H7 (cell line): ENCODE data around the gene OR2F2. TPM values are rescaled to one million over a fixed set of nuclear protein-coding genes. Genes with fewer than 3 reads are reported as not detected.
A peak's percentile ranks its signal among the peaks of the same experiment; 100 is the strongest.

ENCODE experiments used
- DNase-seq: peaks from one replicate; pipeline ENCODE4 v3.0.0; 2012
- H3K27me3 ChIP-seq: 2 replicates; pipeline ENCODE4 v1.6.0; 2011; ENCODE audit warnings: mild to moderate bottlenecking, low read length; ENCODE audit not compliant: control insufficient read depth, insufficient read depth
- H3K36me3 ChIP-seq: replicated peaks from 2 replicates; pipeline ENCODE4 v1.5.1; 2011; ENCODE audit warnings: low read length; ENCODE audit not compliant: control insufficient read depth, insufficient read depth
- H3K4me3 ChIP-seq: 2 replicates; pipeline ENCODE4 v1.5.1; 2011; ENCODE audit warnings: low read depth, mild to moderate bottlenecking, control low read depth, low read length, moderate library complexity; ENCODE audit not compliant: insufficient read depth
- total RNA-seq: library from RNA; depleted of rRNA; stranded (reverse); fragments of >200 nt; shearing (Covaris generic); gene quantifications from 2 replicates; pipeline ENCODE4 v1.2.3, GENCODE V29; 2014

OR2F2 gene
- total RNA-seq, 1 experiment from 2014 or later, result not detected

DNA sequence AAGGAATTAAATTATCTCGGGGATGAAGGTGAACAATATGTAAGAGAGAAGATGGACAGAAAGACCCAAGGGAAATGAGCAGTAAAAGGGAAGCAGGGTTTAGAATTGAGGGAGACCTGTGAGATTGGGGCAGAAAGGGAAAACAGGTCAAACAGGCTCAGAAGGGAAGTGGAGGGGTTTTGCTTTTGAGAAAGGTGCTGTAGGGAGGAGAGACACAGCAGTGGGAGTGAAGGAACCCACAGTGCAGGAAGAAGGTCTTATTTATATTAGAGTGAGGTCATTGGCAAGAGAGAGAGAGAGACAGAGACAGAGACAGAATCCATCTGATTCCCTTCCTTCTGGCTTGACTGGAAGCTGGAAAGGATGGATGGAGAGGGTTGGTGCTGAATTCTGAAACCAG lies 29.5 kb upstream of the OR2F2 start:
- Histone ChIP-seq H3K27me3 (no peaks in the 10 kb centered on the region), H3K4me3 (no peak overlapping the region), H3K36me3 (no peaks in the 10 kb centered on the region)
- no peak for DNase-seq

DNA sequence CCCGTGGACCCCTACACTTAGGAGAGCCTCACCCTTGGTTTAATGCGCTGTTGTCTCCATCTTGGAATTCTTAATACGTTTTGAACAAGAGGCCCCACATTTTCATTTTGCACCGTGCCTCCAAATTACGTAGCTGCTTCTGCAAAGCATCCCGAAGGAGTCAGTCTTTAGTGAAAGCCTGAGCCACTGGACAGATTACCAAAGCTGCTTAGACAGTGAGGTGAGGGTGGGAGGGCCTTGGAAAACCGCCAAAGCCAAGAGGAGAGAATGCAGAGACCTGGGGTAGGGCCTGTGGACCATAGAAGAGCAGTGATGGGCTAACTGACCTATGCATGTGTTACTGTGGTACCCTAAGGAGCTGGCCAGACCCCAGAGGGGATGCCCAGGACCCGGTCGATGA lies 28.9 kb upstream of the OR2F2 start:
- Histone ChIP-seq H3K4me3 (no peak overlapping the region), H3K36me3 (no peaks in the 10 kb centered on the region), H3K27me3 (no peaks in the 10 kb centered on the region)
- no peak for DNase-seq

DNA sequence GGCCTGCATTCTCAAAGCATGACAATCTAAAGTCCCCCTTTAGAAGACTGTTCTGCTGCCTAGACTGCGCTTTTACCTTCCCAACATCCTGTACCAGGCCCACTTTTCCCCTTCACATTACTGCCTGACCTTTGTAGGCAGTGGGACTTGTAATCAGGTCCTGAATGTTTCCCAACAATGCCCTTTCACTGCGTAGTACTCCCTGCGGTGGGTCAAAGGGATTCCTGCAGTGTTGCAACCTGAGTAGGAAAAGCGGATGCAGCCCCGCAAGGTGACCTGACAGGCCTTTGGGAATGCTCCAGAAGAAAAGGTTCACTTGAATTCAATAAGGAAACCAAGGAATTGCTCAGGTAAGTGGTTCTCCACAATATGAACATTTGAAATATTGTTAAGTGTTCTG lies 28.1 kb upstream of the OR2F2 start:
- peak; percentile 63 for DNase-seq
- Histone ChIP-seq H3K4me3 (no peak overlapping the region), H3K36me3 (no peaks in the 10 kb centered on the region), H3K27me3 (no peaks in the 10 kb centered on the region)

DNA sequence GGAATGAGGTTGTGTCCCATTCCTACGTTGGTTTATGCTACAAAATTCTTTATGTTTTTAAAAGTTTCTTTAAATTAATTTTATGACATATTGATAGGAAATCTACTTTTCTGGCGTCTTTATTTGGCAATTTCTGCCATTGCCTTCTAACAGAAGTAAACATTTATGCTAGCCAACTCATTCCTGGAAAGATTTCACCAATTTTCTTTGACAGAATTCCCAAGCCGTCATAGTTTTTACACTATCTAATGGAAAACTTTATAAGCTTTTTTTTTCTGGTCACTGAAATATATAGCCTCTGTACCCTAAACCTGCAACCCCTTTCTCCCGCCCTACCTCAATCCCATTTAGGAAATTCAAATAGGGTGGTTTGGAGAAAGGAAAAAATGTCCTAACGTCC lies 26.9 kb upstream of the OR2F2 start:
- H3K36me3 ChIP-seq, result no peaks in the 10 kb centered on the region
- no peak overlapping the region for H3K4me3 ChIP-seq
- no peak for DNase-seq
- no peaks in the 10 kb centered on the region for H3K27me3 ChIP-seq

DNA sequence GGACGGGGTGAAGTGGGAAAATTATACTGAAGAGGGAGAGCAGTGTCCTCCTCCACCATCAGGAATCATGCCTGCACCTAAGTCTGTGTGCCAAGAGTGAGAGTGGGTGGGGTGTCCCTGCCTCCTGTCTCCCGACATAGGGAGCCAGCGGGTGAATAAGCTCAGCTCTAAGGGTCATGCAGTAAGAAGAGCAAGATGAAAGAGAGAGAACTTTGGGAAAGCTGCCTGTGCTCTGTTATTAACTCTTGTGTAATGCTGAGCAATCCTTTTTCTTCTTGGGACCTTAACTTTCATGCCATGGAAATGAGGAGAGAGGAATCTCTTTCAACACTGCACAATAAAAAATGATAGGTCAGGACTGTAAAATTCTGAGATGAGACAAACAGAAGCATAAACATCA lies 25.2 kb upstream of the OR2F2 start:
- Histone ChIP-seq H3K4me3 (no peak overlapping the region), H3K27me3 (no peaks in the 10 kb centered on the region), H3K36me3 (no peaks in the 10 kb centered on the region)
- DNase-seq, result no peak

DNA sequence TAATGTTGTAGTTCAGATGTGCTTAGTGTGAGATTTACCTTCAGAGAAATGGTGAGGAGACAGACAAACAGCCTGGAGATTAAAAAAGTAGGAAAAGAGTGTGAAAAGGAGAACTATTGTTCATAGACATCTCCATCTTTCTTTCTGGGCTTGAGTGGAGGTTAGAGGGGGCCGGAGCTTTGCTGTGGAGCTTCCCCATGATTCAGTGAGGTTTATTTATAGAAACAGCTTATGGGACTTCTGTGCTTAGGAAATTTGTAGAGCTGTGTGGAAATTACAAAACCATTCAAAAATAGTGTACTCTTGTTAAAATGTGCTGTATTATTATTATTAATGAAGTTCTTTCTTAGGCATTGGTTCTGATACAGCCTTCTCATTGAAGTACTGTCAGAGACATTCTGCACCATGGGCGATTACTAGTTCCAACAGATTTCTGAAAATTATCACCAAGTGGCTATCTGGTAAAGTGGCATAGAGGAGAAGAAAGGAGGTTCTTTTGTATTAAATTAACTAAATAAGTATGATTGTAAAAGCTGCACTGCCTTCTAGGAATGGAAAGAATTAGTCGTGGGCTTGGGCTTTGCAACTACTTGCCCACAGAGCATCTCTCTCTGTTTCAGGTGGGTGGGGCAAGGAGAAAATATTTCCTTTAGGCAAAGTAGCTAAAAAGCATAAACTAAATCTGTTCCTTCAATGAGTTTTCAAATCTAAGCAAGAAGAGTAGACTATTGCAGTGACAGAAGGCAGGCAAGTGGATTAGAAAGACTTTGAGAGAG lies 24.4 kb upstream of the OR2F2 start:
- H3K36me3 ChIP-seq, result no peaks in the 10 kb centered on the region
- no peaks in the 10 kb centered on the region for H3K27me3 ChIP-seq
- H3K4me3 ChIP-seq, result no peak overlapping the region
- no peak for DNase-seq

DNA sequence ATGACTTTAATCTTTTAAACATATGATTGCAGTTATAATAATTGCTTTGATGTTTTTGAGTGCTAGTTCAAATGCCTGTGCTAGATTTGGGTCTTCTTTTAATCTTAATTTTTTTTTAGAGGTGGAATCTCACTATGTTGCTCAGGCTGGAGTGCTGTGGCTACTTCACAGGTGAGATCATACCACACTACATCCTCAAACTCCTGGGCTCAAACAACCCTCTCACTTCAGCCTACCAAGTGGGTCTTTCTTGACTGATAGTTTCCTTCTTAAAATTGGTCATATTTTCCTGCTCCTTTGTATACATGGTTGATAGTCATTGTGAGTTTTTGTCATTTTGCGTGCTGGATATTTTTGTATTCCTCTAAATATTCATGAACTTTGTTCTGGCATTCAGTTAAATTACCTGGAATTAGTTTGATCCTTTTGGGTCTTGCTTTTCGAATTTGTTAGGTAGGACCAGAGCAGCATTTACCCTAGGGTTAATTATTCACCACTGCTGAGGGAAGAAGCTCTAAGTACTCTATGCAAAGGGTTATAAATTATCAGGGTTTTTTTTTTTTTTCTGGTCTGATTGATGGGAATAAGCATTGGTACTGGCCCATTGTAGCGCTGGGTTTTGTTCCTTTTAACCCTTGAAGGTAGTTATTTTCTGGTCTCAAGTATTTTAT lies 21.0 kb upstream of the OR2F2 start:
- H3K4me3 ChIP-seq, result no peak overlapping the region
- H3K27me3 ChIP-seq, result no peaks in the 10 kb centered on the region
- H3K36me3 ChIP-seq, result no peaks in the 10 kb centered on the region
- no peak for DNase-seq

DNA sequence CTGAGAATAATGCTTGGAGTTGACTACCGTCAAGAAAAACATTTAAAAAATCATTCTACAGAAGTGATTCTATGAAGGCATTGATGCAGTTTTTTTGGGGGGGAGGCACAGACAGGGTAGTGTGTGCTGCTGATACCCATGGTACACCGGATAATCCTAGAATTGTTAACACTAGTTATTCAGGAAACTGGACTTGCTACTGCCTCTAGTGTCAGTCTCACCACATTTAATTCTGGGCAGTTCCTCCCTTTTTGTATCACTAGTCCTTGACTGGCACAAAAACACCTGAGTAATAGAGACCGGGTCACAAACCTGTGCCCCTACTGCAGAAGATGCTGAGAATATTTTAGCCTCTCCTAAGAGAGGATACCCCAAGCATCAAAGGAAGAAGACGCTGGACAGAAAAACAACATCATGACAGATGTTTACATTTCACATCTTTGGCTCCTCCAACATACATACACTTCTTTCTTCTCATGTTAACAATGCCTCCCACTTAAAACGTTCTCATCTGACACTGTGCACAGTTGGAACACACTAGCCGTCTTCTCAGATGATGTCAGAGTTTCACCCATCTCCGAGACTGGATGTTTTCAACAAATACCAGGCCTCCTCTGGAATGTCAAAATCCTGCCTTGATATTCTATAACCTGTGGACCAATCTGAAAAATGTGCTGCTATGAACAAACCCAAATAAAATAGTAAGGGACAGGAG lies 19.9 kb upstream of the OR2F2 start:
- no peak overlapping the region for H3K4me3 ChIP-seq
- no peak for DNase-seq

DNA sequence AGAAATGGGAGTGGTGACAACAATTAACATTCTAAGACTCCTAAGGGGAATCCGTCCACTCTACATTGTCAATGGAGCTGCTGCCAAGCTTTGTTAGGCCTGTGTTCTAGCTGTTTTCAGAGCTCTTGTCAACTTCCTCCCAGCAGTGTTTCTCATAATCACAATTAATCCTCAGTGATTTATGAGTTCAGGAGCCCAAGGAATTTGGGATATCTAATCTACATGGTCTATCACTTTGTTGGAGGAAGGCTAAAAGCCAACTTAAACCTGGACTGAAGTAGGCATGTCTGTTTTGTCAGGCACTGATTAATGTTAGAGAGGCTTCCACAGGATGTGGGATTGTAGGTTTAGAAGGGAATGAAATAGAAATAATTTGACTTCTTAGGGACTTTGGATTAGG lies 10.2 kb upstream of the OR2F2 start:
- no peaks in the 10 kb centered on the region for H3K27me3 ChIP-seq
- H3K4me3 ChIP-seq, result no peak overlapping the region
- DNase-seq, result no peak
- no peaks in the 10 kb centered on the region for H3K36me3 ChIP-seq

More for the DNA sequence above, 19.9 kb upstream of the OR2F2 start:
- Histone ChIP-seq H3K36me3 (no peaks in the 10 kb centered on the region), H3K27me3 (no peaks in the 10 kb centered on the region)

DNA sequence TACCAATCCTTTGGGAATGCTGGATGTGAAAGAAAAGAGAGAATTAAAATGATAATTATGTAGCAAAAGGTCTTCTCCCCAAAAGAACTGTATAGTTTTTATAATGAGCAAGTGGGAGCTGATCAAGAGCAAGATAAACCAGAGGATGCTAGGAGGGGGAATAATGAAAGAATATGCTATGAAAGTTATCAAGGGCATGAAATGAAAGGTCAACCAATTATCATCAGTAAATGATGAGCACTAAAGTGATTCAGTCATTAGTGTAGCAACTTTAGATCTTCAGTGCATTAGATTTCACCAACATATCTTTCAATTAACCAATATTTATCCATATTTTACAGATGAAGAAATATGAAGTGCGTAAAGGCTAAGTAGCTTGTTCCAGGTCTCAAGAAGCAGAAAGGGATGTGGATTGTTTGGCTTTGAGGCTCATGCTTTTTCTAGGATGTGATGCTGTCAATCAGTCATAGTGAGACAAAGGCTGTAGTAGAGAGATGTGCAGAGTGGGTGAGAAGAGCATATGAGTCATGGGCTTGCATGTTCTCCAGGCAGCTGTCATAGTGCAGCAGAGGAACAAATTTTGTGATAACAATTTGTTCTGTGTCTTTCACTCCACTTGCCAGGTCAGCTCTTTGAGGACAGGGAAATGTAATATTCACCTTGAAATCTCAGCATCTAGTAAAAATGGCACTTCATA lies 5.7 kb upstream of the OR2F2 start:
- H3K27me3 ChIP-seq, result no peaks in the 10 kb centered on the region
- no peak overlapping the region for H3K4me3 ChIP-seq
- no peak for DNase-seq
- no peaks in the 10 kb centered on the region for H3K36me3 ChIP-seq

DNA sequence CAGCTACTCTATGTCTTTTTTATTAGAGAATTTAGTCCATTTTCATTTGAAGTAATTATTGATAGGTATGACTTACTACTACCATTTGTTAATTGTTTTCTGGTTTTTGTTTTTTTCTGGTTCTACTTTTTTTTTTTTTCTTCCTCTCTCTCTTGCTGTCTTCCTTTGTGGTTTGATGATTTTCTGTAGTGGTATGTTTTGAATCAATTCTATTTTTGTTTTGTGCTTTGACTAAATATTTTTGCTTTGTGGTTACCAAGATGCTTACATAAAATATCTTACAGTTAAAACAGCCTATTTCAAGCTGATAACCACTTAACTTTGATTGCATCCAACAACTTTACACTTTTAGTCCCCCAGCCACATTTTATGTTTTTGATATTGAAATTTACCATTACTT lies 3.3 kb upstream of the OR2F2 start:
- no peaks in the 10 kb centered on the region for H3K27me3 ChIP-seq
- H3K4me3 ChIP-seq, result no peak overlapping the region
- DNase-seq, result no peak
- H3K36me3 ChIP-seq, result no peaks in the 10 kb centered on the region

DNA sequence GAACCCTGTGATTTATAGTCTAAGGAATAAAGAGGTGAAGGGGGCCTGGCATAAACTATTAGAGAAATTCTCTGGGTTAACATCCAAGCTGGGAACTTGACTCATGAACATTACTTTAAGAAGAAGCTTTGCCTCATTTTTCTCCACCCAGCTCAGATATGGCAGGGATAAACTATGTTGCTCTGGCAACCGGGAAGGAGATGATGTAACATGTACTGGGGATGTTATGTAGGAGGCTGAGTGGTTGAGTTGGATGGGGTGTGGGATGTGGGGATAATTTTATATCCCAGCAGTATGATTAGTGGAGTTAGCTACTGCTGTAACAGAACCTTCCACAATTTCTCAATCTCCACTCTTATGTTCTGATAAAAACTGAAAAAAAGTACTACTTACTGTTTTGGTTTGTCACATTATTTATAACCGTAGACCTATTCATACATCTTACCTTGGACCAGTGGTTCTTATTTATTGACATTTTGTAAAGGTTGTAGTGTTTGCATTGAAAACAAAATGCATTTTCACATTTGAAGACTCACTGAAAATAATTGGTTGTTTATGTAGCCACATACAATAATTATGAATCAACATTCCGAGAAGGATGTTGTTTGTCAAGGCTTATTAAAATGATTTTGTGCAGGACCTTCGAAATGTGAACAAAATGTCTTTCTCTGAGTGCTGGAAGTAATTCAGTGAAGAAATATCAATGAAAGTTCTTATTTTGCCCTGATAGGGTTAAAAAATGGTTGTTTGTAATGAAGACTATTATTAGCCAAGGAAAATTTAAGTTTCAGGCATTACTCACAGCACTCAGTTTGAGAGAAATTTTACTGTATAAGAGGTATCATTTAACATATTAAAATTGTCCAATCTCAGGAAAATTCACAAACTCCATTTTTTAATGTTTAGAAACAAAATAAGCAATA lies 1.3 kb downstream of the OR2F2 start:
- Histone ChIP-seq H3K4me3 (no peak overlapping the region), H3K27me3 (no peaks in the 10 kb centered on the region), H3K36me3 (no peaks in the 10 kb centered on the region)
- DNase-seq, result no peak

DNA sequence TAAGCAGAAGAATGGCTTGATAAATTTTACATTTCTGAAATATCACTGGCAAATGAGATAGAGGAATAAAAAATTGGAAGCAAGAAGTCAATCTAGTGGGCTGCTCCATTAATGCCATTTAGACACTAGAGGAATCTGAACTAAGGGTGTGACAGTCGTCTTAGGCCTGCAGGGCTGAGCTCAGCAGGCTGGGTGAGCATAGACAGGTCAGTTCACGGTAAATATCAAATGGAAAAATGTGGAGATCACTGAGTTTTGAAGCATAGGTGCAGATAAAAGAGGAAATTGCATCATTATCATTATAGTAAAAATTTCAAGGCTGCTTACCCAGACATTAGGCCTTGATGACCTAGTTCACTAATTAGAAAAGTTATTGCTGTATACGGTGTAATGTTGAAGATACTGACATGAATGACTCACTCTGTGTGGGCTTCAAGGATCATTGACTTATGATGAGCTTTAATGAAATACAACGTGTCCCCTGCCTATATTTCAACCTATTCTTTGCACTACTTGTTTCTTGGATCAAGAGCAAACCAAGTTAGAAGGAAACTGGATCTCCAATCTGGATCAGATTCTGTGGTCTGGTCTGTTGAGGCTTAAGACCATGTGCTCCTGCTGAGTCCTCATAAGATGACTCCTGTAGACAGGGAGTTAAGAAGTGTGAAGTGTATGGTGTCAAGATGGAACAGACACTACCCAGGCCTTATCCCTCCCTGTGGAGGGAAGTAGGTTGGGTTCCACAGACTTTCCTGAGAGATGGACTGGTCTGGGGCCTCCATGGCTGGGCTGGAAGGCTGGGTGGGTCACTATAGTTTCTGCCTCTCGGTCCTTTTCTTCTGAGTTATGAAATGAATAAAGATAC lies 3.6 kb downstream of the OR2F2 start:
- no peak for DNase-seq
- no peaks in the 10 kb centered on the region for H3K36me3 ChIP-seq
- no peak overlapping the region for H3K4me3 ChIP-seq
- H3K27me3 ChIP-seq, result no peaks in the 10 kb centered on the region
